Umbilical cord (tissue), 2 donors: ENCODE data around the gene ME2. TPM values are rescaled to one million over a fixed set of nuclear protein-coding genes. Genes with fewer than 3 reads are reported as not detected.
"Not testable (repeated sequence)": the region's sequence is repeated elsewhere in the genome, so short reads cannot be mapped to it uniquely, and the experiment has no call there.

ENCODE experiments used
- DNase-seq: peaks from one replicate; pipeline ENCODE4 v3.0.0-alpha.2; 2015; ENCODE audit warnings: low spot score
- total RNA-seq: library from RNA; depleted of rRNA; stranded (reverse); fragments of >200 nt; gene quantifications from one replicate; pipeline ENCODE4 v1.2.3, GENCODE V29; 2014; ENCODE audit warnings: low replicate concordance; ENCODE audit not compliant: insufficient read depth

Gene ME2
- total RNA-seq, 1 donor from 2014 or later: 52.0 TPM

GRCh38 chr18:50861617-50862016 lies 17.3 kb upstream of the ME2 start:
- no peak for DNase-seq

- peak; percentile 18 for DNase-seq
Observed at GRCh38 chr18:50862401-50862800, 16.5 kb upstream of the ME2 start.

- DNase-seq: no peak
Observed at GRCh38 chr18:50863840-50864375, 15.0 kb upstream of the ME2 start.

DNA sequence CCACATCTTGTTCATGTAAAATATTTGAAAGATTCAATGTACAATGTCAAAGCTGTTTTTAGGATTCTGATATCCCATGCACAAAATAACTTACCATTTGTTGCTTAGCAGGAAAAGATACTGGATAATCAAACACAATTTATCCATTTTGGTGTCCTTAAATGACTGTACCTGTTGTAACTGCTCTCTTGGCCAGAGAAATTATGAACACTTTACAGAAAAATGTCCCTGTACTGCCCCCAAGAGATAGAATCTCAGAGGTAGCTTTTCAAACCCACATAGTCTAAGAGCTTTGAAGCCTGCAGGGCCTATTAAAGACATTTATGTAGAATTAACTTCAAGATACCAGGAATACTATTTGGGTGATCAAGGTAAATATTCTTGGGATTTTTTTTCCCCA lies 12.2 kb upstream of the ME2 start:
- DNase-seq: no peak

DNA sequence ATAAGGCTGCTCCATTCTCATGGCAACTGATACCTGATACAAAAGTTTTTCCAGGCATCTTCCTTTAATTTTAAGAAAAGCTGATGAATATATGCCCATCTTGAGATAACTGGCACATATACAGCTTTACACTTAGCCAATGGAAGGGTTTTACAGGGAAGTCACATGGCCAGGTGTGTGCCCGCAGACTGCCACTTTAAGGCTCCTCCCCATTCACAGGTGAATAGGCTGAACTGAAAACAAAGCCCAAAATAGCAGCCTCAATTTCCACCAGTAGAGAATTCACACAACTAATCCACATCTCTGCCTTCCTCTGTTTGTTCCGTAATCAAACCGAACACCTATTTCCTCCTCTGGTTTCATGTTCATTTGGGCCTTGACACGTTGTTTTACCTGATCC lies 9.8 kb upstream of the ME2 start:
- no peak for DNase-seq

GRCh38 chr18:50870138-50870845 lies 8.6 kb upstream of the ME2 start:
- DNase-seq: peak; percentile 42

GRCh38 chr18:50871846-50872245 lies 7.1 kb upstream of the ME2 start:
- no peak for DNase-seq

DNA sequence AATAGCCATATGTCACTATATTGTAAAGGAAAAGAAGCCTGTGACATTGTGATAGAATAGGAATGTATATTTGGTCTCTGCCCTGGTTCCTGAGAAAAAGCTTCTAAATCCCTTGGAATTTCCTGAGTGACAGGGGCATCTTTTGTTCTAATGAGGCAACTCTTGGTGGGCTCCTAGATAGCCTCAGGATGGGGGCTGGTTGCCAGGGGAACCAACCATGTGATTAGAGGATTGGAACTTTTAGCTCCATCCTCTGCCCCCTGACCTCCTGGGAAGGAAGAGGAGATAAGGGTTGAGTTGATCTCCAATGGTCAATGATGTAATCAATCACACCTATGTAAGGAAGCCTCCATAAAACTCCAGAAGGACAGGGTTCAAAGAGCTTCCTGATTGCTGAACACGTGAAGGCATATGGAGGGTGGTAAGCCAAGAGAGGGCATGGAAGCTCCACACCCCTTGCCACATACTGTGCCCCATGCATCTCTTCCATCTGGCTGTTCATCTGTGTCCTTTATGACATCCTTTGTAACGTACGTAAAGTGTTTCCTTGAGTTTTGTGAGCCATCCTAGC lies 2.9 kb upstream of the ME2 start:
- DNase-seq: no peak

DNA sequence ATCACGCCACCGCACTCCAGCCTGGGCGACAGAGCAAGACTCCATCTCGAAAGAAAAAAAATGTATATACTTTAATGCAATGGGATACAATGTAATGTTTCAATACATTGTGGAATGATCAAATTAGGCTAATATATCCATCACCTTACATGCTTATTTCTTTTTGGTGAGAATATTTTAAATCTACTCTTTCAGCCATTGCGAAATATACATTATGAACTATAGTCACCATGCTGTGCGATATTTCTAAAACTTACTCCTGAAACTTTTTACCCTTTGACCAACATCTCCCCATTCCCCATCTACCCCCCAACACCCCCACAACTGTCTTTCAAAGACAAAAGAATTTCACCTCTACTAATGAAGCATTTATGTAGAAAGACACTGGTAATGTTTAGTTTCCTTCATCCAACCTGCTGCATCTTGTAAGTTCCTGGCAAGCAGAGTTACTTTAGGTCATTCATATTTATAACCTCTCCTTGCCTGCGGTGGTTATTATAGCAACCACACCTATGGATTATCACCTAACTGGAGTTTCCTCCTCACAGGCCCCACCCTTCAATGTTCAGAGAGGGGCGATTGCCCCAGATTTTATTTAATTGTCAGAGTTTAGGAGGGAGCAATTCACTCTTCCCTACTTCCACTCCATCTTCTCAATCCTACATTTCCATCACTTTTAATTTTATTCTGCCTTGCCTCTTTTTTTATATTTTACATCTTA lies 1.2 kb upstream of the ME2 start:
- DNase-seq: no peak

GRCh38 chr18:50879302-50880118 lies 592 bp downstream of the ME2 start:
- DNase-seq: peak; percentile 50

DNA sequence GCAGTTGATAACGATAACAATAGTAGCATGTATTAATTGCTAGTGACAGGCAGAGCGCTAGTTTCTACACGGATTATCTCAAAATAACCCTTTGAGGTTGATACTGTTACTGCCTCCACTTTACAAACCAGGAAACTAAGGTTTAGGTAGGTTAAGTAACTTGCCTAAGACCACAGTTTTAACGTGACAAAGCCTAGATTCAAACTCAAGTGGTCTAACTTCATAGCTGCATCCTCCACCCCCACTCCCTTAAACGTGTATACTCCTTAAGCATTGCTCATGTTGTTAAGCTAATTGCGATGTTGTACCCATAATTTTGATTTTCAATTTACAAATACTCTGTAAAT lies 1.2 kb downstream of the ME2 start:
- no peak for DNase-seq

DNA sequence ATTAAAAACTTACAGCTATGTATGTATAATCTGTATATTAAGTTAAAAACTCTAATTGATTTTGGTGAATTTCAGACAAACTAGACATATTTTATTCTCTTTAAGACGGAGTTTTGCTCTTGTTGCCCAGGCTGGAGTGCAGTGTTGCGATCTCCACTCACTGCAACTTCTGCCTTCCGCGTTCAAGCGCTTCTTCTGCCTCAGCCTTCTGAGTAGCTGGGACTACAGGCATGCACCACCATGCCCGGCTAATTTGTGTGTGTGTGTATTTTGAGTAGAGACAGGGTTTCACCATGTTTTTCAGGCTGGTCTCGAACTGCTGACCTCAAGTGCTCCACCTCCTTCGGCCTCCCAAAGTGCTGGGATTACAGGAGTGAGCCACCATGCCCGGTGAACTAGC lies 2.0 kb downstream of the ME2 start:
- DNase-seq: not testable (repeated sequence)

GRCh38 chr18:50886929-50887328 lies 8.0 kb downstream of the ME2 start:
- DNase-seq: no peak

DNA sequence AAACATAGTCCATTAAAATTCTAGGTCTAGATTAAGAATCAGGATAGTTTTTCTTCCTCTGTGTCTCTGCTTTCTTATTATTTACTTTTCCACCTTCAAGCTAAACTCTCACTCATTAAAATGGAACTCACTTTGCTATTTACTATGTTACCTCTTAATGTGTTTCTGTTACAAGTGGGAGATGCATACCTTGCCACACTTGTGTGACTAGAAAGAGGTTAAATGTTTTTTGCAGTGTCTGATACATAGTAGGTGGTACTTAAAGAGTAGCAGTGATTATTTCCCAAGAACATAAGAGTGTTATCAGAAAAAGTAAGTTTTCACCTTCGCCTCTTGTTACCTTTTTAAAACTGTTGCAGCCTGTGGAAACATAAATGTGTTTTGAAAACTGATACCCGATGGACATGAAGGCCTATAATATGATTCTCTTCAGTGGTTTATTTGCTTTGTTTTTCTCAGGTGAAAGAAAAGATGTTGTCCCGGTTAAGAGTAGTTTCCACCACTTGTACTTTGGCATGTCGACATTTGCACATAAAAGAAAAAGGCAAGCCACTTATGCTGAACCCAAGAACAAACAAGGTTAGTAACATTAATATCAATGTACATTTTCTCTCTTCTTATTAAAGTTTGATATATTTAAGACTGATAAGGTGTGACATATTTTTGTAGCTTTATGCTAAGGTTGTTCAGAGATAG lies 16.6 kb downstream of the ME2 start:
- DNase-seq: no peak

- no peak for DNase-seq
Observed at GRCh38 chr18:50896093-50896492, 17.2 kb downstream of the ME2 start.

- DNase-seq: no peak
Observed at GRCh38 chr18:50898919-50899318, 20.0 kb downstream of the ME2 start.

DNA sequence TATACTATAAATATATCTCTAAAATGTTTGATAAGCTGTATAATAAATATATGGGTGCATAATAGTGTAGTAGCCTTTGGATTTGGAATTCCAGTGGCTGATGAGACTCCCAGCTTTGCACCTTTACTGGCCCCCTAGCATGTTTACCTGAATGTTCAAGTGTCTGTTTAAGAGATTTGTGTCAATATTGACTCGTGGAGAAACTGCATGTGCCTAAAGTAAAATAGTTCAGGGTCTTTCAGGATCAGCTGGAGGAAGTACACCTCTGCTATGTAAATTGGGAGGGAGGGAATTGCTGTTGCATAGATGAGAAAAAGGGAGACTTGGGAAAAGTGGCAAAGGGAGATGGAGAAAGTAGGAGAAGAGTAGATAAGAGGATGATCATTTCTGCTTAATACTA lies 23.9 kb downstream of the ME2 start:
- no peak for DNase-seq

- no peak for DNase-seq
Observed at GRCh38 chr18:50906843-50907242, 27.9 kb downstream of the ME2 start.

GRCh38 chr18:50909261-50909660 lies 30.3 kb downstream of the ME2 start:
- DNase-seq: no peak

- DNase-seq: no peak
Observed at GRCh38 chr18:50911006-50911405, 32.1 kb downstream of the ME2 start.

GRCh38 chr18:50917021-50917420 lies 38.1 kb downstream of the ME2 start:
- no peak for DNase-seq
